Esophagus mucosa (tissue), 1 donor: ENCODE data around the gene RIN3. TPM values are rescaled to one million over a fixed set of nuclear protein-coding genes. Genes with fewer than 3 reads are reported as not detected.

Experiments used
- ATAC-seq: fragments of 200-7000 bp; cut with Tn5 transposase; one replicate; pipeline ENCODE4 v1.9.1; 2020
- total RNA-seq: library from RNA; stranded (reverse); gene quantifications from one replicate; pipeline ENCODE4 v1.2.4, GENCODE V29; 2023
- donor health status: DM: yes; HTN: yes; CAD: no.

The RIN3 gene
- total RNA-seq, 1 donor from 2014 or later, result 5.4 TPM

GRCh38 chr14:92649934-92650545 lies 136.5 kb downstream of the RIN3 start:
- ATAC-seq, result peak; percentile 81

GRCh38 chr14:92650581-92651105 lies 137.1 kb downstream of the RIN3 start:
- no peak for ATAC-seq

- peak; percentile 19 for ATAC-seq
Measured at GRCh38 chr14:92651106-92651757, 137.7 kb downstream of the RIN3 start.

- no peak for ATAC-seq
Measured at GRCh38 chr14:92651758-92652406, 138.3 kb downstream of the RIN3 start.

GRCh38 chr14:92652413-92653151 lies 139.0 kb downstream of the RIN3 start:
- ATAC-seq, result no peak

GRCh38 chr14:92653162-92653651 lies 139.6 kb downstream of the RIN3 start:
- no peak for ATAC-seq

GRCh38 chr14:92654239-92654901 lies 140.8 kb downstream of the RIN3 start:
- ATAC-seq, result no peak

GRCh38 chr14:92655419-92656201 lies 142.0 kb downstream of the RIN3 start:
- no peak for ATAC-seq

GRCh38 chr14:92656306-92657081 lies 142.9 kb downstream of the RIN3 start:
- ATAC-seq, result no peak

- no peak for ATAC-seq
Measured at GRCh38 chr14:92657457-92658142, 144.0 kb downstream of the RIN3 start.

- ATAC-seq, result no peak
Measured at GRCh38 chr14:92658160-92658559, 144.6 kb downstream of the RIN3 start.

- ATAC-seq, result no peak
Measured at GRCh38 chr14:92658684-92659083, 145.1 kb downstream of the RIN3 start.

- peak; percentile 49 for ATAC-seq
Measured at GRCh38 chr14:92659765-92660561, 146.4 kb downstream of the RIN3 start.

GRCh38 chr14:92660571-92660970 lies 147.0 kb downstream of the RIN3 start:
- no peak for ATAC-seq

- no peak for ATAC-seq
Measured at GRCh38 chr14:92663049-92663448, 149.5 kb downstream of the RIN3 start.

GRCh38 chr14:92665661-92666110 lies 152.1 kb downstream of the RIN3 start:
- peak; percentile 39 for ATAC-seq

GRCh38 chr14:92666251-92666650 lies 152.7 kb downstream of the RIN3 start:
- ATAC-seq, result no peak

- ATAC-seq, result no peak
Measured at GRCh38 chr14:92668276-92668973, 154.8 kb downstream of the RIN3 start.
